K562 (cell line): ENCODE data around the gene FMC1. TPM values are rescaled to one million over a fixed set of nuclear protein-coding genes. Genes with fewer than 3 reads are reported as not detected.

Experiments
- ATAC-seq: fragments of 200-7000 bp; cut with Tn5 transposase; 3 replicates; pipeline ENCODE4 v1.9.1; 2020; ENCODE audit warnings: moderate library complexity
- Bru-seq: library from RNA; stranded (reverse); fragments of 400-500 nt; gene quantifications from one replicate; lab custom pipeline; 2021; lab: Mats Ljungman, UMichigan
- BruChase-seq, 2 experiments: library from RNA; stranded (reverse); fragments of 400-500 nt; gene quantifications; one replicate each; lab custom pipeline; 2021; lab: Mats Ljungman, UMichigan
- BruUV-seq: library from RNA; stranded (reverse); fragments of 400-500 nt; replicated peaks from 2 replicates; lab custom pipeline; 2021; lab: Mats Ljungman, UMichigan
- CTCF ChIA-PET: fragments of 300-600 bp; formaldehyde crosslinking; extraction: SDS; loops from one replicate; lab custom pipeline; 2021; ENCODE audit warnings: low intra/inter-chr PET ratio; lab: Yijun Ruan, JAX
- POLR2A ChIA-PET: fragments of 300-600, 350-650 bp; sonication (Branson Sonifier 250); formaldehyde crosslinking; extraction: SDS; loops from one replicate; lab custom pipeline; 2021; ENCODE audit warnings: antibody characterized with exemption, inconsistent platforms; lab: Yijun Ruan, JAX
- DNase-seq, 4 experiments: peaks; one replicate each; pipeline versions ENCODE4 v3.0.0 to v3.0.0-alpha.2; 2011 to 2018; ENCODE audit warnings: low spot score in 3 of 4, mixed read lengths in 3 of 4; ENCODE audit errors: extremely low read depth in 1 of 4
- FAIRE-seq: peaks from 2 replicates; lab custom pipeline; 2011; peaks lifted over from hg19 to GRCh38; lab: Jason Lieb, UNC
- H2AFZ ChIP-seq: 2 replicates; pipeline ENCODE4 v1.6.0; 2011; ENCODE audit warnings: low read depth, low read length, control low read depth, inconsistent platforms
- H3K27ac ChIP-seq: fragments of 200-600 bp; 3 replicates; pipeline ENCODE4 v1.8.0; 2011; ENCODE audit warnings: low read depth, mild to moderate bottlenecking, control low read depth, inconsistent platforms, low read length, moderate library complexity, mixed read lengths; ENCODE audit errors: extremely low read depth
- H3K27me3 ChIP-seq, 2 experiments: fragments of 300-600 bp in 1 of 2; 2 replicates in 1 of 2; 3 replicates in 1 of 2; pipeline versions ENCODE4 v1.6.0 to v1.8.0; 2011; ENCODE audit warnings: inconsistent platforms in 2 of 2, low read length in 2 of 2, mild to moderate bottlenecking in 1 of 2, mixed read lengths in 1 of 2, moderate library complexity in 1 of 2; ENCODE audit not compliant: control insufficient read depth in 2 of 2, insufficient read depth in 2 of 2
- H3K36me3 ChIP-seq: fragments of 300-600 bp; 3 replicates; pipeline ENCODE4 v1.8.0; 2011; ENCODE audit warnings: mild to moderate bottlenecking, low read length, inconsistent platforms; ENCODE audit not compliant: control insufficient read depth, insufficient read depth
- H3K4me1 ChIP-seq, 2 experiments: fragments of 200-600 bp in 1 of 2; replicated peaks in 1 of 2; 2 replicates in 1 of 2; 3 replicates in 1 of 2; pipeline versions ENCODE4 v1.5.1 to v1.8.0; 2011; ENCODE audit warnings: inconsistent platforms in 2 of 2, low read length in 2 of 2, mild to moderate bottlenecking in 1 of 2, mixed read lengths in 1 of 2, moderate library complexity in 1 of 2; ENCODE audit not compliant: control insufficient read depth in 2 of 2, insufficient read depth in 2 of 2
- H3K4me2 ChIP-seq: 2 replicates; pipeline ENCODE4 v1.6.1; 2011; ENCODE audit warnings: low read length, control low read depth, inconsistent platforms, mixed read lengths; ENCODE audit not compliant: insufficient read depth
- H3K4me3 ChIP-seq: fragments of 200-600 bp; sonication (generic), shearing (Covaris generic); 2 replicates; pipeline ENCODE4 v1.5.1; 2016; ENCODE audit warnings: control low read depth, inconsistent platforms
- H3K79me2 ChIP-seq: fragments of 200-600 bp; 3 replicates; pipeline ENCODE4 v1.8.0; 2011; ENCODE audit warnings: low read length, inconsistent platforms; ENCODE audit not compliant: control insufficient read depth, insufficient read depth
- H3K9ac ChIP-seq, 2 experiments: 2 replicates each; pipeline versions ENCODE4 v1.6.0 to v1.6.1; 2011; ENCODE audit warnings: low read depth in 2 of 2, low read length in 2 of 2, control low read depth in 1 of 2, inconsistent platforms in 1 of 2, mild to moderate bottlenecking in 1 of 2, mixed read lengths in 1 of 2; ENCODE audit not compliant: insufficient read depth in 1 of 2
- H3K9me1 ChIP-seq: one replicate; pipeline ENCODE4 v1.6.0; 2011; ENCODE audit warnings: inconsistent platforms, mild to moderate bottlenecking, low read length, moderate library complexity; ENCODE audit not compliant: control insufficient read depth, insufficient read depth
- H3K9me3 ChIP-seq: replicated peaks from 2 replicates; pipeline ENCODE4 v1.5.1; 2011; ENCODE audit warnings: low read depth, low read length, inconsistent platforms; ENCODE audit not compliant: control insufficient read depth, insufficient read depth
- H4K20me1 ChIP-seq: replicated peaks from 2 replicates; pipeline ENCODE4 v1.6.1; 2011; ENCODE audit warnings: low read length, inconsistent platforms, mixed read lengths; ENCODE audit not compliant: control insufficient read depth, insufficient read depth
- ARID2 ChIP-seq: fragments of 450-650 bp; IDR thresholded peaks from 2 replicates; pipeline ENCODE4 v1.6.1; 2017; ENCODE audit warnings: antibody characterized with exemption, mild to moderate bottlenecking
- CAMTA2 ChIP-seq: fragments of 250-450 bp; sonication (Bioruptor Pico); conservative IDR thresholded peaks from 2 replicates; pipeline ENCODE4 v1.5.1; 2022
- CXXC5 ChIP-seq: fragments of 250-450 bp; sonication (Bioruptor Pico); IDR thresholded peaks from 2 replicates; pipeline ENCODE4 v1.8.0; 2022; ENCODE audit warnings: inconsistent platforms, mild to moderate bottlenecking, moderate library complexity
- EHMT2 ChIP-seq: fragments of 450-650 bp; IDR thresholded peaks from 2 replicates; pipeline ENCODE4 v1.6.1; 2018; ENCODE audit warnings: antibody characterized with exemption
- GTF2F1 ChIP-seq: IDR thresholded peaks from 2 replicates; pipeline ENCODE4 v1.6.1; 2011; ENCODE audit warnings: low read depth, low read length, improper control_type of control experiment
- KLF6 ChIP-seq: fragments of 250-450 bp; sonication (Bioruptor Pico); IDR thresholded peaks from 2 replicates; pipeline ENCODE4 v1.4.0; 2020; ENCODE audit warnings: mild to moderate bottlenecking, moderate library complexity, borderline replicate concordance
- MEIS2 ChIP-seq: fragments of 450-650 bp; IDR thresholded peaks from 2 replicates; pipeline ENCODE4 v1.6.1; 2014; ENCODE audit warnings: mild to moderate bottlenecking; ENCODE audit not compliant: partially characterized antibody
- NONO ChIP-seq, 2 experiments: fragments of 200-400 bp in 1 of 2; fragments of 450-650 bp in 1 of 2; formaldehyde crosslinking in 1 of 2; IDR thresholded peaks; 2 replicates each; pipeline ENCODE4 v1.6.1; 2017; ENCODE audit warnings: low read depth in 2 of 2, mild to moderate bottlenecking in 2 of 2, moderate library complexity in 2 of 2, low read length in 1 of 2
- PPARD ChIP-seq: fragments of 250-450 bp; sonication (Bioruptor Pico); IDR thresholded peaks from 2 replicates; pipeline ENCODE4 v1.8.0; 2022; ENCODE audit warnings: inconsistent platforms, mild to moderate bottlenecking, moderate library complexity
- SREBF1 ChIP-seq: fragments of 150-350 bp; IDR thresholded peaks from 2 replicates; pipeline ENCODE4 v1.6.1; 2014; ENCODE audit warnings: antibody characterized with exemption, low read depth, low read length, borderline replicate concordance
- SUPT5H ChIP-seq: fragments of 450-650 bp; IDR thresholded peaks from 2 replicates; pipeline ENCODE4 v1.6.1; 2016
- UBTF ChIP-seq, 2 experiments: IDR thresholded peaks; 2 replicates each; pipeline ENCODE4 v1.6.1; 2012; ENCODE audit warnings: improper control_type of control experiment in 2 of 2, low read depth in 2 of 2, low read length in 2 of 2, borderline replicate concordance in 1 of 2
- ZFX ChIP-seq: sonication (generic); formaldehyde crosslinking; IDR thresholded peaks from 2 replicates; pipeline ENCODE4 v1.8.0; 2022; ENCODE audit warnings: mild to moderate bottlenecking, missing genetic modification reagents, moderate library complexity
- WGBS: fragments of 100-300 bp; shearing (Covaris generic); methylation state at CpG from one replicate; pipeline ENCODE4 v1.1.6; 2016; ENCODE audit warnings: low coverage, mixed read lengths; ENCODE audit not compliant: insufficient coverage; ENCODE audit errors: missing lambda C conversion rate; 5-methylcytosine and 5-hydroxymethylcytosine counted together
- in situ Hi-C: fragments of 300-500 bp; cut with MboI; formaldehyde crosslinking; loops from 4 replicates; pipeline ENCODE4 v1.15.0; 2018; ENCODE audit warnings: inconsistent platforms, mixed read lengths
- intact Hi-C: fragments of 100-400 bp; cut with micrococcal nuclease; formaldehyde crosslinking; loops from 2 replicates; pipeline ENCODE4 v1.14.2; 2022
- long read RNA-seq, 3 experiments: library from polyadenylated mRNA in 2 of 3; library from RNA in 1 of 3; unstranded in 2 of 3; stranded (forward) in 1 of 3; transcript quantifications; one replicate each; pipeline ENCODE4 v2.0.0, GENCODE V29; 2019 to 2022
- polyA minus RNA-seq, 3 experiments: library from RNA; depleted of rRNA, polyadenylated mRNA; stranded (reverse); fragments of >200 nt; gene quantifications; 2 replicates each; pipeline ENCODE4 v1.2.3, GENCODE V29; 2011
- polyA plus RNA-seq, 8 experiments: library from polyadenylated mRNA; depleted of rRNA in 4 of 8; stranded (reverse) in 5 of 8; unstranded in 3 of 8; fragments of >200 nt; fragmentation: Nextera tagmentation in 2 of 8; fragmentation: Illumina TruSeq in 1 of 8; extraction: Ambion mirVana in 2 of 8; extraction: Trizol in 1 of 8; gene quantifications; 2 replicates each; pipeline versions ENCODE4 v1.2.1 to v1.2.3, GENCODE V29; 2011 to 2014; ENCODE audit warnings: inconsistent platforms in 1 of 8, missing spikeins in 1 of 8
- total RNA-seq, 7 experiments: library from RNA; depleted of rRNA in 6 of 7; stranded (reverse); fragments of >200 nt in 6 of 7; fragmentation: Illumina TruSeq in 2 of 7; extraction: Trizol in 2 of 7; gene quantifications; 2 replicates each; pipeline versions ENCODE4 v1.2.1 to v1.2.3, GENCODE V29; 2011 to 2021; ENCODE audit warnings: low replicate concordance in 1 of 7

FMC1 gene
- 10.0 and 12.5 TPM in 2 replicates for total RNA-seq (2011; cell fraction: chromatin; rRNA removed; ENCODE audit: low replicate concordance)
- total RNA-seq (2011; cell fraction: nucleolus; rRNA removed), result 17.1 and 19.0 TPM in 2 replicates
- 19.2 and 21.5 TPM in 2 replicates for total RNA-seq (2011; cell fraction: nucleoplasm; rRNA removed)
- 25.8 and 28.6 TPM in 2 replicates for total RNA-seq (2014; rRNA removed)
- 16.8 and 26.1 TPM in 2 replicates for total RNA-seq (2014; rRNA removed; fragmentation: Illumina TruSeq; extraction: Trizol)
- total RNA-seq (2015; rRNA removed; fragmentation: Illumina TruSeq; extraction: Trizol), result 12.1 and 14.0 TPM in 2 replicates
- 29.0 TPM in 2 replicates for total RNA-seq (2021)
- polyA plus RNA-seq (2011; rRNA removed), result 30.6 and 49.5 TPM in 2 replicates
- polyA plus RNA-seq (2011; cell fraction: cytosol; rRNA removed), result 37.2 and 46.5 TPM in 2 replicates
- polyA plus RNA-seq (2011; cell fraction: nucleus; rRNA removed), result 32.2 and 54.0 TPM in 2 replicates
- 42.5 and 51.0 TPM in 2 replicates for polyA plus RNA-seq (2012)
- 14.1 and 25.3 TPM in 2 replicates for polyA plus RNA-seq (2014; fragmentation: Illumina TruSeq; extraction: Trizol)
- 100 to 1,000 TPM; 112 to 116 TPM for polyA plus RNA-seq (2014; fragmentation: Nextera tagmentation; extraction: Ambion mirVana)
- 35.3 and 37.8 TPM in 2 replicates for polyA plus RNA-seq (2014; rRNA removed)
- 7.4 and 8.4 TPM in 2 replicates for polyA minus RNA-seq (2011; rRNA and poly(A)+ RNA removed)
- polyA minus RNA-seq (2011; cell fraction: cytosol; rRNA and poly(A)+ RNA removed), result 5.2 and 8.2 TPM in 2 replicates
- polyA minus RNA-seq (2011; cell fraction: nucleus; rRNA and poly(A)+ RNA removed), result 4.3 and 8.8 TPM in 2 replicates
- Bru-seq, nascent RNA, result percentile 73 among the genes with signal in this experiment
- percentile 66 among the genes with signal in this experiment for BruChase-seq, experiment 1, labeled RNA remaining after a 2-hour chase
- percentile 66 among the genes with signal in this experiment for BruChase-seq, experiment 2, labeled RNA remaining after a 6-hour chase
- long read RNA-seq, experiment 1, transcript FMC1-203 (2 exons, 460 nt), result minor isoform, 5 of 70 reads
- long read RNA-seq, experiment 1, transcript FMC1-201 (2 exons, 1,210 nt), result major isoform, 51 of 70 reads
- long read RNA-seq, experiment 1, partial matches to known transcripts, result 11 of 70 reads
- long read RNA-seq, experiment 1, other reads (novel, unspliced or antisense), result 2 of 70 reads
- long read RNA-seq, experiment 2, transcript FMC1-201 (2 exons, 1,210 nt), result major isoform, 30 of 32 reads
- long read RNA-seq, experiment 2, partial matches to known transcripts, result 0 of 32 reads
- long read RNA-seq, experiment 2, other reads (novel, unspliced or antisense), result 0 of 32 reads
- long read RNA-seq, experiment 3, transcript FMC1-201 (2 exons, 1,210 nt), result major isoform, 22 of 25 reads
- long read RNA-seq, experiment 3, partial matches to known transcripts, result 0 of 25 reads
- long read RNA-seq, experiment 3, other reads (novel, unspliced or antisense), result 0 of 25 reads

GRCh38 chr7:139341058-139341775 lies at the start of gene FMC1:
Gene FMC1 (plus strand): TSS chr7:139341337. CDS start chr7:139341385, 48 bp downstream.
- Histone ChIP-seq H3K4me1 (peaks cover 4% of the 10 kb centered on the region in 2 experiments; a peak in 2 of 5 replicates), H3K9me3 (peaks cover 12% of the 10 kb centered on the region), H3K4me2 (peak within 1 kb of the TSS; percentile 96), H3K36me3 (peaks cover 17% of the 10 kb centered on the region; the same call in 1 of the 3 replicates), H3K9ac (peak within 1 kb of the TSS; percentile 100), H3K79me2 (peaks cover 28% of the 10 kb centered on the region), H4K20me1 (no peaks in the 10 kb centered on the region), H3K4me3 (peak within 1 kb of the TSS; percentile 81), H3K9me1 (no peaks in the 10 kb centered on the region), H2AFZ (peak within 1 kb of the TSS; percentile 98), H3K27ac (peak within 1 kb of the TSS; percentile 99), H3K27me3 (no peaks in the 10 kb centered on the region)
- TSS peak; percentile 83 for BruUV-seq
- intact Hi-C loops (loop anchor here (2.0 to 10.0 kb wide), 5 partner anchors 86 to 324 kb away; partner anchors contain the start of gene ZC3HAV1), in situ Hi-C loops (no loop called here)
- FAIRE-seq (peak; percentile 83), ATAC-seq (peak; percentile 92), DNase-seq (peak; percentile 86 to 98 (median 92))
- CTCF ChIA-PET, result interaction anchor here (0.6 to 0.7 kb wide), 2 partner anchors 20 to 78 kb away, joined by 3 to 4 read pairs; no protein-coding TSS in a partner anchor
- WGBS, result under 1% methylated on average over 54 of the region's 54 CpGs
- POLR2A ChIA-PET, result interaction anchor here (1.9 kb wide), 1 partner anchor 14 kb away, joined by 5 read pairs; no protein-coding TSS in a partner anchor
- TF ChIP-seq EHMT2, result peak; percentile 84; the same call in 1 of the 2 replicates
- peak in 1 of 2 experiments; percentile 98; a peak in 2 of 4 replicates for TF ChIP-seq NONO (IDR thresholded peaks at IDR 0.05; ENCODE audit: low read depth in 2 of 2, low read length in 1 of 2)
- TF ChIP-seq MEIS2, result peak; percentile 17
- peak in 1 of 2 experiments; percentile 43; a peak in 2 of 4 replicates for TF ChIP-seq UBTF (IDR thresholded peaks at IDR 0.05; ENCODE audit: borderline replicate concordance in 1 of 2, low read depth in 2 of 2, low read length in 2 of 2)
- TF ChIP-seq ZFX (CRISPR knock-in tag), result peak; percentile 99
- TF ChIP-seq CAMTA2, result 0 out of 2 replicates have a peak, but pooled peaks have one; percentile 86
- peak; percentile 53; the same call in 1 of the 2 replicates for TF ChIP-seq ARID2
- 0 out of 2 replicates have a peak, but pooled peaks have one; percentile 5 for TF ChIP-seq KLF6 (CRISPR knock-in tag)
- peak; percentile 99 for TF ChIP-seq SUPT5H
- no peak for TF ChIP-seq PPARD (CRISPR knock-in tag)
- peak; percentile 92 for TF ChIP-seq SREBF1
- peak; percentile 51; the same call in 1 of the 2 replicates for TF ChIP-seq GTF2F1
- peak; percentile 76 for TF ChIP-seq CXXC5 (CRISPR knock-in tag)
